DND-41 (cell line): ENCODE measurements around the gene KCNH8.

ENCODE experiments used
- ATAC-seq: fragments of 200-7000 bp; cut with Tn5 transposase; 3 replicates; pipeline ENCODE4 v1.9.1; 2021; ENCODE audit warnings: low read depth; ENCODE audit not compliant: insufficient read depth
- DNase-seq: peaks from one replicate; pipeline ENCODE4 v3.0.0-alpha.2; 2020
- H2AFZ ChIP-seq: 2 replicates; pipeline ENCODE4 v1.6.0; 2012; ENCODE audit warnings: low read depth, low read length
- H3K27ac ChIP-seq: 2 replicates; pipeline ENCODE4 v1.5.1; 2012; ENCODE audit warnings: low read length, inconsistent platforms
- H3K27me3 ChIP-seq: fragments of 200-600 bp; sonication (generic); 2 replicates; pipeline ENCODE4 v1.6.0; 2012; ENCODE audit warnings: low read length, mild to moderate bottlenecking, inconsistent platforms; ENCODE audit not compliant: insufficient read depth, poor library complexity
- H3K36me3 ChIP-seq: 2 replicates; pipeline ENCODE4 v1.5.1; 2012; ENCODE audit warnings: low read length, inconsistent platforms; ENCODE audit not compliant: insufficient read depth
- H3K4me1 ChIP-seq: 2 replicates; pipeline ENCODE4 v1.5.1; 2012; ENCODE audit warnings: mild to moderate bottlenecking, low read length; ENCODE audit not compliant: insufficient read depth
- H3K4me2 ChIP-seq: 2 replicates; pipeline ENCODE4 v1.6.0; 2012; ENCODE audit warnings: mild to moderate bottlenecking, moderate library complexity, low read length, inconsistent platforms; ENCODE audit not compliant: insufficient read depth
- H3K4me3 ChIP-seq, 2 experiments: fragments of 200-600 bp in 1 of 2; shearing (Covaris generic) in 1 of 2; 2 replicates each; pipeline ENCODE4 v1.5.1; 2012 to 2016; ENCODE audit warnings: inconsistent platforms in 2 of 2, low read length in 2 of 2, mild to moderate bottlenecking in 2 of 2, low read depth in 1 of 2, moderate library complexity in 1 of 2
- H3K79me2 ChIP-seq: 2 replicates; pipeline ENCODE4 v1.6.0; 2012; ENCODE audit warnings: low read length, inconsistent platforms; ENCODE audit not compliant: insufficient read depth
- H3K9ac ChIP-seq: 2 replicates; pipeline ENCODE4 v1.6.0; 2012; ENCODE audit warnings: low read depth, mild to moderate bottlenecking, inconsistent platforms, low read length, moderate library complexity
- H3K9me3 ChIP-seq: 2 replicates; pipeline ENCODE4 v1.5.1; 2012; ENCODE audit warnings: low read length, moderate library complexity, mild to moderate bottlenecking, inconsistent platforms; ENCODE audit not compliant: insufficient read depth, severe bottlenecking
- H4K20me1 ChIP-seq: 2 replicates; pipeline ENCODE4 v1.6.0; 2012; ENCODE audit warnings: low read length; ENCODE audit not compliant: insufficient read depth
- CTCF ChIP-seq: IDR thresholded peaks from 2 replicates; pipeline ENCODE4 v1.5.1; 2012; ENCODE audit warnings: borderline replicate concordance, low read length, moderate library complexity, mild to moderate bottlenecking; ENCODE audit not compliant: poor library complexity, severe bottlenecking; ENCODE audit errors: extremely low read depth
- EZH2 ChIP-seq: IDR thresholded peaks from 3 replicates; pipeline ENCODE4 v1.6.1; 2012; ENCODE audit warnings: borderline replicate concordance, low read depth, mild to moderate bottlenecking, moderate library complexity, low read length, inconsistent platforms; ENCODE audit not compliant: severe bottlenecking

Gene KCNH8

GRCh38 chr3:19274576-19274975 is 126.3 kb downstream of the KCNH8 start:
- Histone ChIP-seq H2AFZ (no peak overlapping the region), H3K27ac (no peak overlapping the region), H3K9ac (no peak overlapping the region), H3K36me3 (no peaks in the 10 kb centered on the region), H3K9me3 (no peaks in the 10 kb centered on the region), H3K4me1 (no peaks in the 10 kb centered on the region), H3K4me2 (no peak overlapping the region), H3K27me3 (no peaks in the 10 kb centered on the region), H3K4me3 (no peak overlapping the region), H4K20me1 (no peaks in the 10 kb centered on the region), H3K79me2 (no peaks in the 10 kb centered on the region)
- DNase-seq (no peak), ATAC-seq (no peak)
- TF ChIP-seq EZH2 (no peak), CTCF (no peak)

GRCh38 chr3:19284974-19285373 is 136.7 kb downstream of the KCNH8 start:
- no peak overlapping the region for H2AFZ ChIP-seq
- no peaks in the 10 kb centered on the region for H3K79me2 ChIP-seq
- no peaks in the 10 kb centered on the region for H4K20me1 ChIP-seq
- no peaks in the 10 kb centered on the region for H3K9me3 ChIP-seq
- no peak overlapping the region for H3K4me2 ChIP-seq
- DNase-seq (no peak), ATAC-seq (no peak)
- no peak for TF ChIP-seq CTCF
- no peak for TF ChIP-seq EZH2
- H3K4me1 ChIP-seq = no peaks in the 10 kb centered on the region
- no peaks in the 10 kb centered on the region for H3K36me3 ChIP-seq
- H3K9ac ChIP-seq = no peak overlapping the region
- H3K27ac ChIP-seq = no peak overlapping the region
- no peaks in the 10 kb centered on the region for H3K27me3 ChIP-seq
- no peak overlapping the region for H3K4me3 ChIP-seq

GRCh38 chr3:19293295-19293694 is 145.0 kb downstream of the KCNH8 start:
- no peak overlapping the region for H3K27ac ChIP-seq
- no peak for TF ChIP-seq EZH2
- TF ChIP-seq CTCF = no peak
- no peaks in the 10 kb centered on the region for H3K79me2 ChIP-seq
- no peak overlapping the region for H2AFZ ChIP-seq
- H3K4me2 ChIP-seq = no peak overlapping the region
- no peaks in the 10 kb centered on the region for H3K9me3 ChIP-seq
- no peak overlapping the region for H3K4me3 ChIP-seq
- H3K36me3 ChIP-seq = no peaks in the 10 kb centered on the region
- no peak for DNase-seq
- no peaks in the 10 kb centered on the region for H4K20me1 ChIP-seq
- H3K27me3 ChIP-seq = no peaks in the 10 kb centered on the region
- no peaks in the 10 kb centered on the region for H3K4me1 ChIP-seq
- ATAC-seq = no peak
- no peak overlapping the region for H3K9ac ChIP-seq

- Histone ChIP-seq H3K36me3 (no peaks in the 10 kb centered on the region), H2AFZ (no peak overlapping the region), H3K27me3 (no peaks in the 10 kb centered on the region), H3K79me2 (no peaks in the 10 kb centered on the region), H3K4me1 (no peaks in the 10 kb centered on the region), H3K4me2 (no peak overlapping the region), H3K27ac (no peak overlapping the region), H3K4me3 (no peak overlapping the region), H3K9me3 (no peaks in the 10 kb centered on the region), H4K20me1 (no peaks in the 10 kb centered on the region), H3K9ac (no peak overlapping the region)
- no peak for ATAC-seq
- no peak for TF ChIP-seq CTCF
- no peak for TF ChIP-seq EZH2
- DNase-seq = no peak
Observed at GRCh38 chr3:19295208-19295607, 146.9 kb downstream of the KCNH8 start.
